Adrenal gland (tissue), 12 donors: Measurements from ENCODE around the gene ANKRD49. TPM values are rescaled to one million over a fixed set of nuclear protein-coding genes. Genes with fewer than 3 reads are reported as not detected.
A peak's percentile ranks its signal among the peaks of the same experiment; 100 is the strongest.

Source experiments
- DNase-seq, 7 donors: peaks; one replicate each; pipeline ENCODE4 v3.0.0-alpha.2; 2019 to 2020
- H3K27ac ChIP-seq, 5 donors: fragments of 200-600 bp; sonication (generic) in 4 of 5; 1 replicate in 3 of 5; 2 replicates in 2 of 5; pipeline versions ENCODE4 v1.5.1 to v1.8.0; 2016 to 2020; ENCODE audit warnings: mild to moderate bottlenecking in 1 of 5
- H3K27me3 ChIP-seq: fragments of 200-600 bp; 2 replicates; pipeline ENCODE4 v1.8.0; 2021
- H3K36me3 ChIP-seq, 2 donors: fragments of 200-600 bp; replicated peaks in 1 of 2; 1 replicate in 1 of 2; 2 replicates in 1 of 2; pipeline versions ENCODE4 v1.5.1 to v1.8.0; 2018 to 2022
- H3K4me1 ChIP-seq, 2 donors: fragments of 200-600 bp; replicated peaks in 1 of 2; 1 replicate in 1 of 2; 2 replicates in 1 of 2; pipeline versions ENCODE4 v1.5.1 to v1.8.0; 2018 to 2021
- H3K4me3 ChIP-seq, 4 donors: fragments of 200-600 bp; sonication (generic) in 3 of 4; one replicate each; pipeline ENCODE4 v1.5.1; 2016 to 2018
- H3K9me3 ChIP-seq, 3 donors: fragments of 200-600 bp; sonication (generic) in 1 of 3; replicated peaks in 1 of 3; 1 replicate in 2 of 3; 2 replicates in 1 of 3; pipeline versions ENCODE4 v1.5.1 to v1.8.0; 2016 to 2021
- POLR2A ChIP-seq, 2 donors: fragments of 450-650 bp; IDR thresholded peaks; one replicate each; pipeline ENCODE4 v1.6.1; 2017; ENCODE audit warnings: antibody characterized with exemption in 2 of 2, mild to moderate bottlenecking in 2 of 2, moderate library complexity in 1 of 2
- WGBS, 4 donors: extraction: QIAGEN DNeasy Blood & Tissue Kit in 2 of 4; methylation state at CpG; one replicate each; pipeline versions ENCODE4 v1.1.5 to v1.1.7; 2013 to 2017; 5-methylcytosine and 5-hydroxymethylcytosine counted together
- intact Hi-C, 2 donors: fragments of 100-400 bp; cut with DNase I; formaldehyde crosslinking; loops; one replicate each; pipeline versions ENCODE4 v1.14.1 to v1.15.0; 2022 to 2023
- polyA plus RNA-seq, 3 donors: library from polyadenylated mRNA; stranded (reverse); fragments of 200-250 nt in 2 of 3; fragments of 350-450 nt in 1 of 3; fragmentation: Illumina TruSeq in 1 of 3; extraction: RNeasy Lipid Tissue Mini Kit (QIAGEN cat#74804) in 1 of 3; gene quantifications; one replicate each; pipeline ENCODE4 v1.2.3, GENCODE V29; 2013 to 2014
- total RNA-seq, 9 donors: library from RNA; depleted of rRNA in 4 of 9; stranded (reverse); fragments of >200 nt in 4 of 9; fragments of 120-200 nt in 1 of 9; fragmentation: NEBNext Ultra II Directional in 1 of 9; extraction: Animal tissue kit (Norgen Biotek cat#: 25700) in 1 of 9; gene quantifications; one replicate each; pipeline versions ENCODE4 v1.1.0 to v1.2.4, GENCODE V29; 2013 to 2023
- TF ChIP-seq, protein P1 (sequence below), 6 experiments: fragments of 450-650 bp in 4 of 6; fragments of 200-600 bp in 2 of 6; sonication (generic) in 1 of 6; IDR thresholded peaks; 1 replicate in 5 of 6; 2 replicates in 1 of 6; pipeline versions ENCODE4 v1.5.1 to v1.8.0; 2016 to 2021; ENCODE audit warnings: antibody characterized with exemption in 6 of 6, mild to moderate bottlenecking in 2 of 6, moderate library complexity in 1 of 6
- donor health status: healthy with polysubstance abuse.
- donor health status: Bipolar disorder and iron deficiency.
- donor health status: DM: yes; HTN: yes; CAD: no.
- donor health status: DM: no; HTN: no; CAD: no.
- donor health status: DM: no; HTN: no; CAD: no.
- donor health status: DM: yes; HTN: yes; CAD: no.

The ANKRD49 gene
- total and polyA plus RNA-seq, 12 donors: 5.0 to 33.7 (median 12.4) TPM

DNA sequence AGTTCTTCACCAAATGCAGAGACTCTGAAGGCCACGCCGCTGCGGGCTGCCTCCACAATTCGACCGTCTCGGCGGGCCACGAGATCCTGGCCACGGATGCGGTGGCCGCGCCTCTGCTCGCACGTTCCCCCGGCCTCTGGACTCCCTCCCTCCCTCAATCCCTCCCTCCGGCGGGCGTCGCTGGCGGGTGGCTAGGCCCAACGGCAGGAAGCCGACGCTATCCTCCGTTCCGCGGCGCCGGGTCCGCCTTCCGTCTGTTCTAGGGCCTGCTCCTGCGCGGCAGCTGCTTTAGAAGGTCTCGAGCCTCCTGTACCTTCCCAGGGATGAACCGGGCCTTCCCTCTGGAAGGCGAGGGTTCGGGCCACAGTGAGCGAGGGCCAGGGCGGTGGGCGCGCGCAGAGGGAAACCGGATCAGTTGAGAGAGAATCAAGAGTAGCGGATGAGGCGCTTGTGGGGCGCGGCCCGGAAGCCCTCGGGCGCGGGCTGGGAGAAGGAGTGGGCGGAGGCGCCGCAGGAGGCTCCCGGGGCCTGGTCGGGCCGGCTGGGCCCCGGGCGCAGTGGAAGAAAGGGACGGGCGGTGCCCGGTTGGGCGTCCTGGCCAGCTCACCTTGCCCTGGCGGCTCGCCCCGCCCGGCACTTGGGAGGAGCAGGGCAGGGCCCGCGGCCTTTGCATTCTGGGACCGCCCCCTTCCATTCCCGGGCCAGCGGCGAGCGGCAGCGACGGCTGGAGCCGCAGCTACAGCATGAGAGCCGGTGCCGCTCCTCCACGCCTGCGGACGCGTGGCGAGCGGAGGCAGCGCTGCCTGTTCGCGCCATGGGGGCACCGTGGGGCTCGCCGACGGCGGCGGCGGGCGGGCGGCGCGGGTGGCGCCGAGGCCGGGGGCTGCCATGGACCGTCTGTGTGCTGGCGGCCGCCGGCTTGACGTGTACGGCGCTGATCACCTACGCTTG lies 50.2 kb downstream of the ANKRD49 start, which contains the start of gene FUT4:
Gene FUT4, plus strand, starts transcription at position 227 of the 951 bp plus-strand sequence. Its CDS starts 213 bp downstream, at position 440.
- intact Hi-C loops: no loop called here
- peak; percentile 86 to 92 (median 88) for DNase-seq
- peak; percentile 61 to 77 for TF ChIP-seq POLR2A (IDR thresholded peaks at IDR 0.05)
- TF ChIP-seq, protein P1, sequence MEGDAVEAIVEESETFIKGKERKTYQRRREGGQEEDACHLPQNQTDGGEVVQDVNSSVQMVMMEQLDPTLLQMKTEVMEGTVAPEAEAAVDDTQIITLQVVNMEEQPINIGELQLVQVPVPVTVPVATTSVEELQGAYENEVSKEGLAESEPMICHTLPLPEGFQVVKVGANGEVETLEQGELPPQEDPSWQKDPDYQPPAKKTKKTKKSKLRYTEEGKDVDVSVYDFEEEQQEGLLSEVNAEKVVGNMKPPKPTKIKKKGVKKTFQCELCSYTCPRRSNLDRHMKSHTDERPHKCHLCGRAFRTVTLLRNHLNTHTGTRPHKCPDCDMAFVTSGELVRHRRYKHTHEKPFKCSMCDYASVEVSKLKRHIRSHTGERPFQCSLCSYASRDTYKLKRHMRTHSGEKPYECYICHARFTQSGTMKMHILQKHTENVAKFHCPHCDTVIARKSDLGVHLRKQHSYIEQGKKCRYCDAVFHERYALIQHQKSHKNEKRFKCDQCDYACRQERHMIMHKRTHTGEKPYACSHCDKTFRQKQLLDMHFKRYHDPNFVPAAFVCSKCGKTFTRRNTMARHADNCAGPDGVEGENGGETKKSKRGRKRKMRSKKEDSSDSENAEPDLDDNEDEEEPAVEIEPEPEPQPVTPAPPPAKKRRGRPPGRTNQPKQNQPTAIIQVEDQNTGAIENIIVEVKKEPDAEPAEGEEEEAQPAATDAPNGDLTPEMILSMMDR (IDR thresholded peaks at IDR 0.05): peak in 1 of 6 experiments; percentile 16
- Histone ChIP-seq H3K4me1 (peaks cover 6 to 32% of the 10 kb centered on the region in 2 donors), H3K4me3 (peak within 1 kb of the TSS; percentile 49 to 88 (median 72)), H3K27ac (peak within 1 kb of the TSS; percentile 93 to 98 (median 96)), H3K36me3 (no peaks in the 10 kb centered on the region), H3K9me3 (no peaks in the 10 kb centered on the region), H3K27me3 (no peaks in the 10 kb centered on the region)
- WGBS, 4 donors: 0 to 1% (median 1%) methylated on average over 47 to 109 of the region's 109 CpGs

DNA sequence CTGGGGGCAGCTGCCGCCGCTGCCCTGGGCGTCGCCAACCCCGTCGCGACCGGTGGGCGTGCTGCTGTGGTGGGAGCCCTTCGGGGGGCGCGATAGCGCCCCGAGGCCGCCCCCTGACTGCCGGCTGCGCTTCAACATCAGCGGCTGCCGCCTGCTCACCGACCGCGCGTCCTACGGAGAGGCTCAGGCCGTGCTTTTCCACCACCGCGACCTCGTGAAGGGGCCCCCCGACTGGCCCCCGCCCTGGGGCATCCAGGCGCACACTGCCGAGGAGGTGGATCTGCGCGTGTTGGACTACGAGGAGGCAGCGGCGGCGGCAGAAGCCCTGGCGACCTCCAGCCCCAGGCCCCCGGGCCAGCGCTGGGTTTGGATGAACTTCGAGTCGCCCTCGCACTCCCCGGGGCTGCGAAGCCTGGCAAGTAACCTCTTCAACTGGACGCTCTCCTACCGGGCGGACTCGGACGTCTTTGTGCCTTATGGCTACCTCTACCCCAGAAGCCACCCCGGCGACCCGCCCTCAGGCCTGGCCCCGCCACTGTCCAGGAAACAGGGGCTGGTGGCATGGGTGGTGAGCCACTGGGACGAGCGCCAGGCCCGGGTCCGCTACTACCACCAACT lies 51.0 kb downstream of the ANKRD49 start:
- intact Hi-C loops: no loop called here
- peak in 3 of 7 donors; percentile 15 to 30 (median 24) for DNase-seq
- Histone ChIP-seq H3K27me3 (no peaks in the 10 kb centered on the region), H3K4me1 (peaks cover 6 to 32% of the 10 kb centered on the region in 2 donors), H3K4me3 (peak overlapping the region in 3 of 4 donors; percentile 49 to 88 (median 72)), H3K27ac (peak overlapping the region in 4 of 5 donors; percentile 93 to 98 (median 95)), H3K9me3 (no peaks in the 10 kb centered on the region), H3K36me3 (no peaks in the 10 kb centered on the region)
- WGBS, 4 donors: 24 to 68% (median 25%) methylated on average over 9 to 59 of the region's 59 CpGs; no CpG with 5 or more reads in 1 of the 4 donors
- TF ChIP-seq POLR2A (IDR thresholded peaks at IDR 0.05): no peak
- TF ChIP-seq, protein P1 (IDR thresholded peaks at IDR 0.05): no peak

DNA sequence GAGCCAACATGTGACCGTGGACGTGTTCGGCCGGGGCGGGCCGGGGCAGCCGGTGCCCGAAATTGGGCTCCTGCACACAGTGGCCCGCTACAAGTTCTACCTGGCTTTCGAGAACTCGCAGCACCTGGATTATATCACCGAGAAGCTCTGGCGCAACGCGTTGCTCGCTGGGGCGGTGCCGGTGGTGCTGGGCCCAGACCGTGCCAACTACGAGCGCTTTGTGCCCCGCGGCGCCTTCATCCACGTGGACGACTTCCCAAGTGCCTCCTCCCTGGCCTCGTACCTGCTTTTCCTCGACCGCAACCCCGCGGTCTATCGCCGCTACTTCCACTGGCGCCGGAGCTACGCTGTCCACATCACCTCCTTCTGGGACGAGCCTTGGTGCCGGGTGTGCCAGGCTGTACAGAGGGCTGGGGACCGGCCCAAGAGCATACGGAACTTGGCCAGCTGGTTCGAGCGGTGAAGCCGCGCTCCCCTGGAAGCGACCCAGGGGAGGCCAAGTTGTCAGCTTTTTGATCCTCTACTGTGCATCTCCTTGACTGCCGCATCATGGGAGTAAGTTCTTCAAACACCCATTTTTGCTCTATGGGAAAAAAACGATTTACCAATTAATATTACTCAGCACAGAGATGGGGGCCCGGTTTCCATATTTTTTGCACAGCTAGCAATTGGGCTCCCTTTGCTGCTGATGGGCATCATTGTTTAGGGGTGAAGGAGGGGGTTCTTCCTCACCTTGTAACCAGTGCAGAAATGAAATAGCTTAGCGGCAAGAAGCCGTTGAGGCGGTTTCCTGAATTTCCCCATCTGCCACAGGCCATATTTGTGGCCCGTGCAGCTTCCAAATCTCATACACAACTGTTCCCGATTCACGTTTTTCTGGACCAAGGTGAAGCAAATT lies 51.7 kb downstream of the ANKRD49 start:
- TF ChIP-seq, protein P1 (IDR thresholded peaks at IDR 0.05): no peak
- no peak for TF ChIP-seq POLR2A (IDR thresholded peaks at IDR 0.05)
- H3K27ac ChIP-seq: no peak overlapping the region
- peaks cover 6 to 32% of the 10 kb centered on the region in 2 donors for H3K4me1 ChIP-seq
- H3K36me3 ChIP-seq: no peaks in the 10 kb centered on the region
- intact Hi-C loops: no loop called here
- WGBS, 4 donors: 77 to 87% (median 80%) methylated on average over 31 to 54 of the region's 54 CpGs
- no peak for DNase-seq
- H3K9me3 ChIP-seq: no peaks in the 10 kb centered on the region
- peak overlapping the region in 1 of 4 donors; percentile 88 for H3K4me3 ChIP-seq
- no peaks in the 10 kb centered on the region for H3K27me3 ChIP-seq
